ENCODE results near the gene LANCL3.

The LANCL3 gene

DNA sequence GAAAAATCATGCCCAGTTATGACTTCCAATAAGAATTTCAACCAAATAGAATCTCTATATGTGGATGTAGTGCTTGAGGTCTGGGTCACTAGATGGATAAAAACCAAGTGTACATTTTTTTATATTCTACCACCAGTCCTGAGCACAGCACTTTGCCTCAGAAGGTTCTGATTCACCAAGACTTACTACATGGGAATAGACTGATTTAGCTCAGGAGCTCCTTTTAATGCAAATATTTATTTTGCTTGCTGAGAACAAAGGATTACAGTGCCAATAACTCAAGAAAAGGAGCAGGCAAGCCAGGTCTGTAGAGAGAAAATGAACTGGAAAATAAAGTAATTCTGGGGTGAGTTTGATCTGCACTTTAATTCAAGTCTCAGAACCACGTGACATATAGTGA lies 107.8 kb downstream of the LANCL3 start:
- no peak for DNase-seq (ENCODE audit: low read depth in 1 of 2, low spot score in 1 of 2)

DNA sequence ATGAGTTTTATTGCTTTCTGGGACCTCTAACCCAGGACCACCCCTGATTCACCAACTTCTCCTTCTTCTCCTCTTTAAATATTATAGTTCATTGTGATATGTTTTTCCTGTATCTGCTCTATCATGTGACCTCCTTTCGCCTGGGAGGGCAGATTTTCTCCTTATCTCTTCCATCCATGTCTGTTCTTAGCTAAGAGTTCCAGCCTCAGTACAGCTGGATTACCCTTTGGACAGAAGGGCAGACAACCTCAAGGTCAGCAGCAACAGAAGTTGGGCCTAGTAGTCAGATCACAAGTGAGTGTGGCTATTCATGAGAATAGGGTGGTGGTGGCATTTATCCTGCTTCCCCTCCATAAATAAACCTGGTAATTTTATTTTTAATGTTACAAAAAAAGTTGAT lies 108.4 kb downstream of the LANCL3 start:
- no peak for DNase-seq (ENCODE audit: low read depth in 1 of 2, low spot score in 1 of 2)

GRCh38 chrX:37684426-37684825 lies 113.0 kb downstream of the LANCL3 start:
- DNase-seq (ENCODE audit: low read depth in 1 of 2, low spot score in 1 of 2) = no peak

- no peak for DNase-seq (ENCODE audit: low read depth in 1 of 2, low spot score in 1 of 2)
Measured at GRCh38 chrX:37684973-37685372, 113.5 kb downstream of the LANCL3 start.

- peak in 1 of 2 donors; percentile 4 for DNase-seq (ENCODE audit: low read depth in 1 of 2, low spot score in 1 of 2)
Measured at GRCh38 chrX:37685381-37686359, 114.2 kb downstream of the LANCL3 start, which contains the start of gene XK. TSS of gene XK (plus strand) at chrX:37685791. CDS start at chrX:37685962, 171 bp downstream.

GRCh38 chrX:37686369-37686995 lies 115.0 kb downstream of the LANCL3 start:
- no peak for DNase-seq (ENCODE audit: low read depth in 1 of 2, low spot score in 1 of 2)

DNA sequence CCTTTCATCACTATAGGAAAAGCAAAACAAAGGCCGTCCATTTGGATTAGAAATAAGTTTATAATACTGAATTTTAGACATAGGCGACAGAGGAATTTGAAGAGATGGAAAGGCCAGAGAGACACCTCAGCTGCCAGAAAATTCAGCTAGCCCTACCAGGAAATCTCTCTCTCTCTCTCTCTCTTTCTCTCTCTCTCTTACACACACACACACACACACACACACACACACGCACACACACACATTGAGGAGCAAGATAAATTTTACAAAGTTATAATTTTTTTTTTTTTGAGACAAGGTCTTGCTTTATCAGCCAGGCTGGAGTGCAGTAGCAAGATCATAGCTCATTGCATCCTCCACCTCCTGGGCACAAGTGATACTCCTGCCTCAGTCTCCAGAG lies 115.5 kb downstream of the LANCL3 start:
- no peak for DNase-seq (ENCODE audit: low read depth in 1 of 2, low spot score in 1 of 2)

- DNase-seq (ENCODE audit: low read depth in 1 of 2, low spot score in 1 of 2) = no peak
Measured at GRCh38 chrX:37690119-37690518, 118.7 kb downstream of the LANCL3 start.

DNA sequence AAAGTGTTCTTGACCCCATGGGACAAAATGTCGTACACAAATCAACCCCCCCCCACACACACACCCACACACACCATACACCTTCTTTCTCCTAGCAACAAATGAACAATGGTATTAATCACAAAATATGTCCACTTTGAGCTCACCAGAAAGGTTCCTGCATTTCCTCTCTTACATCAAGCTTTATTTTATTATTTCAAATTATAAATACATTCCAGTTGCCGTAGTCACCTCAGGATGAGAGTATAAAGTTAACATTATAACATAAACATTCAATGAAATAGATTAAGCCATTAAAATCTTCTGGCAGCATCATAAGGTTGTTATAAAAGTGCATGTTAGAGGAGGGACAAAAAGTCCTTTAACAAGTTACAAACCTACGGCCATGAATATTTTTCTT lies 121.5 kb downstream of the LANCL3 start:
- no peak for DNase-seq (ENCODE audit: low read depth in 1 of 2, low spot score in 1 of 2)

- DNase-seq (ENCODE audit: low read depth in 1 of 2, low spot score in 1 of 2) = no peak
Measured at GRCh38 chrX:37697169-37697760, 125.8 kb downstream of the LANCL3 start.

DNA sequence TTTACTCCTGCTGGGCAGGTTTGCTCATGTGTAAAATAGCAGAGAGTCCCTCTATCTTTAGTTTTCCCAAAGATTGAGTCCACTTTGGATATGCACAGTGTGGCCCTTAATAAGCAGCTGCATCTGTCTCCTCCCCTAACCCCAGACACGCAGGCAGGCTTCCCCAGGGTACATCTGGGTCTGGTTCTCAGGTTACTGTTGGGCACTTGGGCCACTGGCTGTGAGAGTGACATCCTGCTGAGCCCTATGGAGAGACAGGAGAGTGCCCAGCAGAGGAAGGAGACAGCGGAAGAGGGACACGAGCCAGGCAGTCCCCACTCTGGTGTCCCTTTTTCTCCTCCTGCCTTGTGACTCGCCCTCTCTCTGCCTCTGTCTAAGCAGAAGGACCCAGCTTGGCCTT lies 130.1 kb downstream of the LANCL3 start:
- DNase-seq (ENCODE audit: low read depth in 1 of 2, low spot score in 1 of 2) = no peak

- DNase-seq (ENCODE audit: low read depth in 1 of 2, low spot score in 1 of 2) = no peak
Measured at GRCh38 chrX:37711991-37712390, 140.5 kb downstream of the LANCL3 start.

DNA sequence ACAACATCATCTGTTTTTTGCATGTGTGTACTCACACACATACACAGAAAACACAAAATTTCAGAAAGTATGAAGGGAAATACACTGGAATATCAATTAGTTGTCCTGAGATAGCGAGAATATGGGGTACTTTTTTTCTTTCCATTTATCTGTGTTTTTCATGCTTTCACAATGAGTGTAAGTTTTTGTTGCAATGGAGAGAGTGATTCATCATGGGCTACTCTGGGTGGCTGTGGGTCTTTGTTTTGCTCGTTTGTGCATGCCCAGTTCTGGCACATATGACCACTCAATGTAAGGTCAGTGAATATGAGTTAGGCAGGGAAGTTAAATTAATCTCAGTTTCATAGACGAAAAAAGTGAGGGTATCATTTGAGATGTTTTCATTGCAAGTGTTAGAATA lies 141.0 kb downstream of the LANCL3 start:
- DNase-seq (ENCODE audit: low read depth in 1 of 2, low spot score in 1 of 2) = no peak

GRCh38 chrX:37714479-37714878 lies 143.0 kb downstream of the LANCL3 start:
- no peak for DNase-seq (ENCODE audit: low read depth in 1 of 2, low spot score in 1 of 2)

DNA sequence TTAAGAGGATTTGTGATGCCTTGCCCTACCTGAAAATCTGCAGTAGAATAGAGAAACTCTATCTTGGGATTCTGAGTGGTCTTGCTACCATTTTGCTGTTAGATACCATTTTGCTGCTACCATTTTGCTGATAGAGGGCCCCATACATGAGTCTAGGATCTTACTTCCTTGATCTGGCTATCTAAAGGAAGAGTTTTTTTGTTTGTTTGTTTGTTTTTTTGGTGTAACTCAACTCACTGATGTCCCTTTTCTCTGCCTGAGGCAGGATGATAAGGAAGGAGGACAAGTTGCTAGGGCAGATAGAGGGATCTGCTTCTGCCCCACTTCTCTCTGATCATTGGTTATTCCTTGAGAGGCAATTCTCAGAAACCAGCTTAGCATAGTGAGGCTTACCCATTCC lies 145.1 kb downstream of the LANCL3 start:
- DNase-seq (ENCODE audit: low read depth in 1 of 2, low spot score in 1 of 2) = no peak

- DNase-seq (ENCODE audit: low read depth in 1 of 2, low spot score in 1 of 2) = no peak
Measured at GRCh38 chrX:37717708-37718107, 146.2 kb downstream of the LANCL3 start.

DNA sequence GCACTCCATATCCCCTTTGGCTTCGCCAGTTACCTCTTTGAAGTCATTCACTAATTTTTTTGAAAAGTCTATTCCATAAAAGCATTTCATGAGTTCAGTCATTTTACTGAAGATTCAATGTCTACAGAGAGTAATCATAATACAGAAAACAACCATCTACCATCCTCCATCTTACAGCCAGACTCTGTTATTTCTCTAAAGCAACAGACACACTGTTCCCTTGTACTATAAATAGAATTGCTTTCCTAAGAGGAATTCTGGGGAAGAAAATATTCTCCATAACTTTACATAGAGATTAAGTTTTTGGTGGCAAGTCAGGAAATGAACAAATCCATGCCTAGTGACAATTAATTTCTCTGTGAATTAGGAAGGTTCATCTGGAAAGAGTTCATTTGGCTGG lies 151.1 kb downstream of the LANCL3 start:
- DNase-seq (ENCODE audit: low read depth in 1 of 2, low spot score in 1 of 2) = no peak

GRCh38 chrX:37726346-37726745 lies 154.9 kb downstream of the LANCL3 start:
- no peak for DNase-seq (ENCODE audit: low read depth in 1 of 2, low spot score in 1 of 2)
